IPS-NIHi7 (cell line): Measurements from ENCODE around the gene PIM3.

Experiments
- DNase-seq: peaks from one replicate; pipeline ENCODE4 v3.0.0; 2012; ENCODE audit warnings: mixed read lengths; ENCODE audit errors: extremely low spot score

PIM3 gene

GRCh38 chr22:50000587-50001387 is 40.2 kb downstream of the PIM3 start:
- peak; percentile 6 for DNase-seq

DNA sequence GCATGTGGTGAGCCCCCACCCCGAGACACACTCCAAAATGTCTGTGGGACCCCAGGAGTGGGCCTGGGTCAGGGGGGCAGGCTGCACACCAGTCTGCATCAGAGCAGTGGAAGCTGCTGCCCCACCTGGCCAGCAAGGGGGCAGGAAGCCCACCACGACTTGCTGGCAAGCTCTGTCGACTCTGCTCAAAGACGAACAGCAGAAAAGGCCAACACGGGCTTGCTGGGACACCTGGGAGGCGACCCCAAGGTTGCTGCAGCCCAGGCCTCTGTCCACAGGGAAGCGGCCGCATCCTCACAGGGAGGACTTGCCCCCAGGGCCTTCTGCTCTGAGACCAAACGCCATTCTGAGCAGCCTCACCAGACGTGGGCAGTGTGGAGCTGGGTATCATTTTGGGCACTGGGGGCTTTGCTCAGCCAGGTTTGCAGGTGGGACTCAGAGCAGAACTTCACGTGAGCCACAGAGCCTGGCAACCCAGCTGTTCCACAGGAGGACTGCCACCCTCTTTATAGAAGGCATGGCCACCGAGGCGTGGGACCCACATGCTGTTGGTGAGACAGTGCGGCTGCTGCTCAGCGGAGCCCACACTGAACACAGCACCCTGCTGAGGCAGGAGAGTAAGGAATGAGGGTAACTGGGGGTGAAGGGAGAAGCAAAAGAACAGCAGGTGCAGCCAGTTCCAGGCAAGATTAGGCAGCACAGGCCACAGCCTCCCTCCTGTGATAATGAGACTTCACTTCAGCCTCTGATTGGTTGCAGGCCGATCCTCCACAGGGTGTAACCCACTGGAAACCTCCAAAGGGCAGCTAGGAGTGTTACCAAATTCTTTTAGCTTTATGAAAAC is 41.0 kb downstream of the PIM3 start:
- DNase-seq = peak; percentile 8

GRCh38 chr22:50002791-50003190 is 42.2 kb downstream of the PIM3 start:
- DNase-seq = no peak

DNA sequence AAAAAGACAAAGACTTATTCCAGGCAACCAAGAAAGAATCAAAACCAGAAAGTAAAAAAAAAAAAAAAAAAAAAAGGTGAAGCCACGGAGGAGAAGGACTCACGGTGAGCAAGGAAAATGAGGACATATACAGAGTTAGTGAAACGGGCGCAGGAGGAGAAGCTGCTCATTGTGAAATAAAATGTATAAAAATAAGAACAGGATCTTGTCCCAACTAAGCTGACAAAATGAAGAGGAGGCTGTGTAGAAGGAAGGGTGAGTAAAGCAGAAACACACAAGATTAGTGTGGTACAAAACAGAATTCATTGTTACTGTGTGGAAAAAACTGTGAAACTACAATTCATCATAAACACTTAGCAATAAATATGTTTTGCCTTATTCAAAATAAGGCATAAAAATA is 44.3 kb downstream of the PIM3 start:
- no peak for DNase-seq

- no peak for DNase-seq
Measured at GRCh38 chr22:50007057-50007511, 46.5 kb downstream of the PIM3 start.

GRCh38 chr22:50008151-50009040 is 47.8 kb downstream of the PIM3 start:
- peak; percentile 23 for DNase-seq

- peak; percentile 5 for DNase-seq
Measured at GRCh38 chr22:50009251-50009650, 48.7 kb downstream of the PIM3 start.

DNA sequence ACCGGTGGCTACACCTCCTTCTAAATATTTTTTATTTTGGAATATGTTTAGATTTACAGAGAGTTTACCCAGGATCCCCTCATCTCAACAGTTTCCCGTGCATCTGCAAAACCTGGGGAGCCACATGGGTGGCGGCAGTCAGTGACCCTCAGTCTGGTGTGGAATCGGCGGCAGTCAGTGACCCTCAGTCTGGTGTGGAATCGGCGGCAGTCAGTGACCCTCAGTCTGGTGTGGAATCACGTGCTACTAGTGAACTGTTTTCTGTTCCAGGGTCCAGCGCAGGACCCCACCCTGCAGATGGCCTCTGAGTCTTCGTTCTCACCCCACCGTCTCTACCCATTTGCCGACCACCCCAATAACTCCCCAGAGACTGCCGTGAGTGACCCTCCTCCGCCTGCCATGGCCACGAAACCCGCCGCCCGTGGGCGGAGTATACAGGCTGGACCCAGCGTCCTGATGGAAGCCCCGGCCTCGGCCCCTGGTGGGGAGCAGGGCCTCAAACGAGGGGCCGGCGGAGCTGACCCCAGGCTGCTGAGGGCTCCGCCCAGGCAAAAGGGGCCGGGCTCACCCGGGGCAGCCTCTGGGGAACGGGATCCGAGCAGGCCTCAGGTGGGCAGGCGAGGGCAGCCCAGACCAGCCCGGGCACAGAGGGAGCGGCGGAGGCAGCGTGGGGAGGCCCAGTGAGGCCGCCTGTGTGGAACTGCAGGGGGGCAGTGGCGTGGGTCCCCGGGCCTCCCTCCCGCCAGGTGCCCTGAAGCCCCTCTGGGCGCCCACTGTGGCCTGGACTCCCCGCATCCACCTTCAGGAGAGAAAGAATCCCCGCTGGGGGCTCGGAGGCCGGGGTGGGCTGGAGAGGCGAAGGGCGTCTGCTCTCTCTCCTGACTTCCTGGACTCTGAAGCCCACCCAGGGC is 49.4 kb downstream of the PIM3 start:
- peak; percentile 20 for DNase-seq

DNA sequence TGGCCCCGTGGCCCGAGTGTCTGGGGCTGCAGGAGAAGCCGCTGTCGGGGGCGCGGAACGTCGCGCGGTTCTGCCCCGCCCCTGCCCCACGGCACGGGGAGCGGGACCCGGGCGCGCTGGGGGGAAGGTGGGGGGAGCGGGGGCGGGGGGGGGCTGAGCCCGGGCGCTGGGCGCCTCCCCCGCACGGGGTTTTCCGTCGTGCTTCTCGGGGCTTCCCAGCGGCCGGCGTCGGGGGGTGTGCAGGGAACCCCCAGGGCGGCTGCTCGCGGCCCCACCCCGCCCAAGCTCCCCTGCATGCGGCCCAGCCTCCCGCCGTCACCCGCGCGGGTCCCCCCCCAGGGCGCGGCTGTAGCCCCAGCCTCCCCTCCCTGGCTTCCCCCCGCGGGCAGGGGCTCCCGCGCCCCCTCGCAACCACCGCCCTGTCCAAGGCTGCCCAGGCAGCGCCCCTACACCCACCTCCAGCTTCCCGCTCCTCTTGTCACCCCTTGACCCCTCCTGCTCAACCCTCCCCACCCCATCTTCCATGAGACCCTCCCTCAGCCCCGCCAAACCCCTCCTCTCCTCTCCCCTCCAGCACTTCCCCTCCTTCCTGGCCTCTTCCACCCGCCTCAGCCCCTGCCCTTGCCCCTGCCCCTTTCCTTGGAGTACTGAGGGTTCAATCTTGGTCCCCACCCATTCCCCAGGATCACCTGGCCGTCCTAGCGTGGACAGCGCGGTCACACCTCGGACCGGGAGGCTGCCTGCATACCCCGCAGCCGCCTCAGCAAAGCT is 50.3 kb downstream of the PIM3 start:
- peak; percentile 18 for DNase-seq

GRCh38 chr22:50011447-50012210 is 51.1 kb downstream of the PIM3 start:
- peak; percentile 53 for DNase-seq

DNA sequence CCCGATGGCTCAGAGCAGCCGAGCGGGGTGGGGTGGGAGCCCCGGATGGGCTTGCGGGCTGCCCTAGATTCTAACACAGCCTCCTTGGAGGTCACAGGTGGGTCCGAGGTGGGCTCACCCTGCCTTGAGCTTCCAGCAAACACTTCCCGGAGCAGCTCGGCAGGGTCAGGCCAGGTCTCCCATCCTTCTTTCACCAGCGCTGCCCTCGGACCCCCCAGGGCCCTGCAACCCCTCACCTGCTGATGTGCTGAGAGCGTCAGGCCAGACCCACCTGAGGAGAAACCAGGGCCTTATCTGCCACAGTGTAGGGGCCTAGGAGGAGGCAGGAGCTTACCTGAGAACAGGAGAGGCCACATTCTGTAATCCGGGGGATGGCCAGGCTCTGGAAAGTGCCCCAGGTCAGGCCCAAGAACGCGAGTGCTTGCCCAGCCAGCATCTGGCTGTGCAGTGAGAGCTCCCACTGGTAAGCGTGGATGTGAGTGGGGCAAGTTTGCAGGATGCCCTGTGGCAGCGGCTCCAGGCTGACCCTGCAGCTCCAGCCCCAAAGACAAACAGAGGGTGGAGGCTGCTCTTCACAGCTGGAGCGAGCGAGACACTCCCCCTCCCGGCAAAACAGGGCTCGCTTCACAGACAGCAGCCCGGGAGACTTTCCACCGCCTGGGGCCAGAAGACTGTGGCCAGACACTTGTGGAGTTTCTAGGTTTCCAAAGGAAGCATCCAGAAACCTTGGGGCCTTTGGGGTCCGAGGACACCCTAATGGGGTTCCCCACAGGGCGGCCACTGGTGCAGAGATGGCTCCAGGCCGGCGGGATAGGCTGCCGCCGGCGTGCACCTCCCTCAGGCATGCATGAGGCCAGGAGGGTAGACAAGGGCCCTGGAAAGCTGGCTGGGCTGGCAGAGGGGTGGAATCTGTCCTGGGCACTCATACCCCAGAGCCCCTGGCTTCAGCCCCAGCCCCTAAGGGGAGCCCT is 51.9 kb downstream of the PIM3 start, which contains the start of gene IL17REL:
TSS of gene IL17REL (minus strand) at position 555 of the 971 bp plus-strand sequence. CDS start at position 436, 119 bp downstream.
- no peak for DNase-seq
